Esophagus muscularis mucosa (tissue), 3 donors: ENCODE measurements around the gene KLRB1.

Experiments used
- POLR2A ChIP-seq: fragments of 450-650 bp; IDR thresholded peaks from one replicate; pipeline ENCODE4 v1.6.1; 2017; ENCODE audit warnings: antibody characterized with exemption, moderate library complexity, mild to moderate bottlenecking, low read depth
- TF ChIP-seq, protein P1 (sequence below), 3 experiments: fragments of 200-600 bp in 2 of 3; fragments of 450-650 bp in 1 of 3; sonication (generic) in 2 of 3; IDR thresholded peaks; one replicate each; pipeline ENCODE4 v1.5.1; 2017 to 2019; ENCODE audit warnings: antibody characterized with exemption in 3 of 3, mild to moderate bottlenecking in 2 of 3, moderate library complexity in 1 of 3

DNA sequence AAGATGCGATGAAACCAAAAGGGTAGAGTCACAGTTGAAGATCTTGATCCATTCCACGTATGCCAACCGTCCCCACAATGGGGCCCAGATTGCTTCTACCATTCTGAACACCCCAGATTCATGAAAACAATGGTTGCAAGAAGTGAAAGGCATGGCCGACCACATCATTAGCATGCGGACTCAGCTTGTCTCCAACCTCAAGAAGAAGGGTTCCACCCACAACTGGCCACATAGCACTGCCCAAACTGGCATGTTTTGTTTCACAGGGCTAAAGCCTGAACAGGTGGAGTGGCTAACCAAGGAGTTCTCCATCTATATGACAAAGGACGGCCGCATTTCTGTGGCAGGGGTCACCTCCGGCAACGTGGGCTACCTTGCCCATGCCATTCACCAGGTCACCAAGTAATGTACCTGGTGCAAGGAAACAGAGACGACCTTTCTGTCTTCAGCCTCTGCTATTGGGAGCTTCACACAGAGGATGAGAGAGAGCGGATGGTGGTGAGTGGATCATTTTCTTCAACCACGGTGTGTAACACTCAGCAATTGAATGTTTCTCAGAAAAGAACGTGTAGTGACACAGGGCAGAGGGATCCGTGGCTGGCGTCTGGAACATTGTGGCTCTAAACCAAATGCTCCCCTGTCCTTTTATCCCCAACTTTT lies 35.0 kb upstream of the KLRB1 start:
- TF ChIP-seq, protein P1, sequence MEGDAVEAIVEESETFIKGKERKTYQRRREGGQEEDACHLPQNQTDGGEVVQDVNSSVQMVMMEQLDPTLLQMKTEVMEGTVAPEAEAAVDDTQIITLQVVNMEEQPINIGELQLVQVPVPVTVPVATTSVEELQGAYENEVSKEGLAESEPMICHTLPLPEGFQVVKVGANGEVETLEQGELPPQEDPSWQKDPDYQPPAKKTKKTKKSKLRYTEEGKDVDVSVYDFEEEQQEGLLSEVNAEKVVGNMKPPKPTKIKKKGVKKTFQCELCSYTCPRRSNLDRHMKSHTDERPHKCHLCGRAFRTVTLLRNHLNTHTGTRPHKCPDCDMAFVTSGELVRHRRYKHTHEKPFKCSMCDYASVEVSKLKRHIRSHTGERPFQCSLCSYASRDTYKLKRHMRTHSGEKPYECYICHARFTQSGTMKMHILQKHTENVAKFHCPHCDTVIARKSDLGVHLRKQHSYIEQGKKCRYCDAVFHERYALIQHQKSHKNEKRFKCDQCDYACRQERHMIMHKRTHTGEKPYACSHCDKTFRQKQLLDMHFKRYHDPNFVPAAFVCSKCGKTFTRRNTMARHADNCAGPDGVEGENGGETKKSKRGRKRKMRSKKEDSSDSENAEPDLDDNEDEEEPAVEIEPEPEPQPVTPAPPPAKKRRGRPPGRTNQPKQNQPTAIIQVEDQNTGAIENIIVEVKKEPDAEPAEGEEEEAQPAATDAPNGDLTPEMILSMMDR (IDR thresholded peaks at IDR 0.05) = no peak
- no peak for TF ChIP-seq POLR2A
